Measurements from ENCODE around the gene PDX1.
A peak's percentile ranks its signal among the peaks of the same experiment; 100 is the strongest.

The PDX1 gene

GRCh38 chr13:27968316-27969081 lies 48.7 kb downstream of the PDX1 start:
- TF ChIP-seq CEBPB (IDR thresholded peaks at IDR 0.05) (no peak), FOXM1 (IDR thresholded peaks at IDR 0.05; ENCODE audit: borderline replicate concordance, low read depth) (no peak), TEAD4 (IDR thresholded peaks at IDR 0.05) (no peak), CREB1 (IDR thresholded peaks at IDR 0.05; ENCODE audit: low read depth) (no peak), YY1 (IDR thresholded peaks at IDR 0.05; ENCODE audit: low read depth) (no peak), REST (IDR thresholded peaks at IDR 0.05; ENCODE audit: low read depth) (no peak), USF1 (IDR thresholded peaks at IDR 0.05) (peak; percentile 47; the same call in 1 of the 2 replicates), EGR1 (IDR thresholded peaks at IDR 0.05) (0 out of 2 replicates have a peak, but pooled peaks have one; percentile 6), TCF12 (IDR thresholded peaks at IDR 0.05; ENCODE audit: low read depth) (no peak), NFIC (IDR thresholded peaks at IDR 0.05) (no peak), ZBTB7A (IDR thresholded peaks at IDR 0.05; ENCODE audit: low read depth) (no peak), RAD21 (IDR thresholded peaks at IDR 0.05; ENCODE audit: low read depth) (no peak), EP300 (IDR thresholded peaks at IDR 0.05; ENCODE audit: borderline replicate concordance) (no peak), MAX (IDR thresholded peaks at IDR 0.05) (peak; percentile 85), TAF1 (IDR thresholded peaks at IDR 0.05; ENCODE audit: low read depth) (no peak)

- TF ChIP-seq NFIC (IDR thresholded peaks at IDR 0.05) (no peak), FOXM1 (IDR thresholded peaks at IDR 0.05; ENCODE audit: borderline replicate concordance, low read depth) (no peak), REST (IDR thresholded peaks at IDR 0.05; ENCODE audit: low read depth) (no peak), CEBPB (IDR thresholded peaks at IDR 0.05) (no peak), ZBTB7A (IDR thresholded peaks at IDR 0.05; ENCODE audit: low read depth) (no peak), EP300 (IDR thresholded peaks at IDR 0.05; ENCODE audit: borderline replicate concordance) (no peak), RAD21 (IDR thresholded peaks at IDR 0.05; ENCODE audit: low read depth) (no peak), TAF1 (IDR thresholded peaks at IDR 0.05; ENCODE audit: low read depth) (no peak), TCF12 (IDR thresholded peaks at IDR 0.05; ENCODE audit: low read depth) (no peak), USF1 (IDR thresholded peaks at IDR 0.05) (no peak), TEAD4 (IDR thresholded peaks at IDR 0.05) (no peak), EGR1 (IDR thresholded peaks at IDR 0.05) (no peak)
Observed at GRCh38 chr13:27969082-27969865, 49.5 kb downstream of the PDX1 start, which contains the start of gene CDX2. Gene CDX2 (minus strand): TSS chr13:27969315. CDS start chr13:27969006, 309 bp downstream.

GRCh38 chr13:27969866-27970229 lies 50.0 kb downstream of the PDX1 start:
- TF ChIP-seq YY1 (IDR thresholded peaks at IDR 0.05; ENCODE audit: low read depth): no peak
- TF ChIP-seq TEAD4 (IDR thresholded peaks at IDR 0.05): no peak
- no peak for TF ChIP-seq MAX (IDR thresholded peaks at IDR 0.05)
- no peak for TF ChIP-seq CREB1 (IDR thresholded peaks at IDR 0.05; ENCODE audit: low read depth)
- no peak for TF ChIP-seq USF1 (IDR thresholded peaks at IDR 0.05)
- TF ChIP-seq ZBTB7A (IDR thresholded peaks at IDR 0.05; ENCODE audit: low read depth): no peak
- TF ChIP-seq CEBPB (IDR thresholded peaks at IDR 0.05): no peak
- no peak for TF ChIP-seq FOXM1 (IDR thresholded peaks at IDR 0.05; ENCODE audit: borderline replicate concordance, low read depth)
- TF ChIP-seq TCF12 (IDR thresholded peaks at IDR 0.05; ENCODE audit: low read depth): no peak
- TF ChIP-seq TAF1 (IDR thresholded peaks at IDR 0.05; ENCODE audit: low read depth): no peak
- TF ChIP-seq NFIC (IDR thresholded peaks at IDR 0.05): no peak
- TF ChIP-seq REST (IDR thresholded peaks at IDR 0.05; ENCODE audit: low read depth): no peak
- TF ChIP-seq EP300 (IDR thresholded peaks at IDR 0.05; ENCODE audit: borderline replicate concordance): no peak
- no peak for TF ChIP-seq RAD21 (IDR thresholded peaks at IDR 0.05; ENCODE audit: low read depth)
